NCI-H2227 treated with DMSO at 0.1 percent for 48 hours (cell line): ENCODE results near the gene DMD.

Experiments
- DNase-seq: peaks from one replicate; lab custom pipeline; 2025; lab: John Stamatoyannopoulos, UW

Gene DMD

DNA sequence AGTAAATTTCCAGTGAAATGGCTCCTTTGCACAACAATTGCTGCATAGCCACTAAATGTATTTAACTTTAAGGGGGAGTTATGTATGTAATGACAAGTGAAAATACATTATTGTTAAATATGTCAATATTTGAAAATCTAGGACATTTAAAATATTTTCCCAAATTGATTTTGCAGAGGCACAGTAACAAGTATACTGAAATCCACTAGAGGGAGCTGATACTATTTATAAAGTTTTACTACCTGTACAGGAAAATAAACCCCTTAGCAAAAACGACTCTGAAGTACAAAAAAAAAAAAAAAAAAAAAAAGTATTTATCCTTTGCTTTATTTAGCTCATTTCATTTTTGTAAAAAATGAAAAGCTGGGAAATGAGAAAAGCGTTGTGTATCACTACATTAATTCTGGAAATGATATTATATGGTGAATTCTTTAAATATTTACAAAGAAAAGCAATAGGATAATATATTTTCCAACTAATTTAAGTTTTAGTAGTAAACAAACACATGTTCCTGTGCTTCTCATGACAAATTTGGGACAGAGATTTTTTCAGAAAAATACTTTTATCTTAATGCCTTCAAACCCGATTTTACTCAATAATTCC is 727.7 kb downstream of the DMD start:
- no peak for DNase-seq

DNA sequence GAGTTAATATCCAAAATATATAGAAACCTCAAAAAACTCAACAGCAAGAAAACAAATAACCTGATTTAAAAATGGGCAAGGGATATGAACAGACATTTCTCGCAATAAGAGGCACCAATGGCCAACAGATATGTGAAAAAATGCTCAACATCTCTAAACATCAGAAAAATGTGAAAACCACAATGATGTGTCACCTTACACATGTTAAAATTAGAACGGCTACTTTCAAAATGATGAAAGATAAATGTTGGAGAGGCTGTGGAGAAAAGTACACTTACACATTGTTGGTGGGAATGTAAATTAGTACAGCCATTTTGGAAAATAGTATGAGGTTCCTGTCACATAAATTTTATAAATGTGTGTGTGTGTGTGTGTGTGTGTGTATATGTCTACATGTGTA is 731.3 kb downstream of the DMD start:
- no peak for DNase-seq

DNA sequence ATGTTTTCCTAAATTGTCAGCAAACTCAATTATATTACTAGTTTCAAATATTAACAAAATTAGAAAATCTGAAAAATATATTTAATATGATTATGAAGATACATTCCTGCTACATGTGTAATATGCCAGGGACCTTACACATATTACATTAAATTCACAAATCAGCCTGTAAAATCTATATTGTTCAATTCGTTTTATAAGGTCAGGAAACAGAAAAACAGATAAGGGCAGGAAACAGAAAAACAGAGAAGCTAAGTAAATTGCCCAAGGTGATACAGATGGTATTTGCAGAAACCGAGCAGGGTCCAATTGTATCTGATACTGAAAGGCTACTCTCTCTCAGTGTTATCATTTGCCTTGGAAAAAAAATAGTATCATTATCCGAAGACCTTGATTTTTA is 739.0 kb downstream of the DMD start:
- no peak for DNase-seq

DNA sequence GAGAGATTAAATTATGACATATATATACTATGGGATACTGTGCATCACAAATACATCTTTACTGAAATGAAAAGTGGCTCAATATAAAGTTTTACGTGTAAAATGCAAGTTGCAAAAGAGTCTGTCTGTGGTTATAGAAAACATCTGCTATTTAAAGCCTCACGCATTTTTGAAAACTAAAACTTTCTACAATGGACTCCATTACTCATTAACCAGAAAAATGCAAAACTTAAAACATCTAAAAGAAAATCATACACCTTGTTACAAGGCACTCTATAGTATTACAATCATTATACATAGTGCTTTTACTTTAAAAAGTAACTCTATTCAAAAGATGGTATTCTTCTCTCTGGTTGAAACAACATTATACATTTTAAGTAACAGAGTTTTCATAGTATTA is 755.6 kb downstream of the DMD start:
- DNase-seq: no peak

DNA sequence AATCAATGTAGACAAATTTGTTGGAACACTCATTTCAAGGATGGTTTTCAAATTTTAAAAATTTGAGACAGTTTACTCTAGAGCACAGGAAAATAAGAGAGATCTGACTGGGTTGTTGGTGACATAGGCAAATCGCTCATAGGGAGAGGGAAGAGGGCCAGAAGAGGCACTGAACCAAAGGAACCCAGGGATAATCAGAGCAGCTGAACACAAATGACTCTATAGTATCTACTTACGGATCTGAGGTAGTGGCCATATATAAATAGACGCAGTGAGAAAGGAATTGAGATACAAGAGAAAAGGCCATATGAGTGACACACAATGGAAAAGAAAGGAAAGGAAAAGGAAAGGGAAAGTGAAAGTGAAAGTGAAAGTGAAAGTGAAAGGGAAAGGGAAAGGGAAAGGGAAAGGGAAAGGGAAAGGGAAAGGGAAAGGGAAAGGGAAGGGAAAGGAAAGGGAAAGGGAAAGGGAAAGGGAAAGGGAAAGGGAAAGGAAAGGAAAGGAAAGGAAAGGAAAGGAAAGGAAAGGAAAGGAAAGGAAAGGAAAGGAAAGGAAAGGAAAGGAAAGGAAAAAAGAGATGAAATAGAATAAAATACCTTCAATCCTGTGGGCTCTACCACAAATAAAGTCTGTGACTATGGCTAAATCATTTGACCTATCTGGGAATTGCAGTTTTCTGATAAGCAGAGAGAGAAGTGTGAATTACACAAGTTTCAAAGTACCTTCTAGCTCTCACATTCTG is 759.2 kb downstream of the DMD start:
- no peak for DNase-seq

DNA sequence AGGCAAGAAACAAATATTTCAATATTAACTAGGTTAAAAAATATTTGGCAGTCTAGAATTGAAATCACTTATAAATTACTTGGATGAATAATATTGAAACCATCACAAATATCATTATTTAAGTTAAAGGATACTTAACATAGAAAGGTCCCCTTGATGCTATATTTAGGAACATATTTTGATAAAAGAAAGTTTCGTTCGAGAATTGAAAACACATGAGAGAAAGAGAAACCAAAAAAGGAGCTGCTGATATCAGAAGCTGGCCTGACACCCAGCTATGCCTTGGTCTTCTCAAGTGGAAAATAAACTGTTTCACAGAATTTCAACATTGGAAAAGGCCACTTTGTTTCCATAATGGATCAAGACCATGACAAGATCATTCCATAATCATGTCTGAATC is 762.4 kb downstream of the DMD start:
- no peak for DNase-seq

DNA sequence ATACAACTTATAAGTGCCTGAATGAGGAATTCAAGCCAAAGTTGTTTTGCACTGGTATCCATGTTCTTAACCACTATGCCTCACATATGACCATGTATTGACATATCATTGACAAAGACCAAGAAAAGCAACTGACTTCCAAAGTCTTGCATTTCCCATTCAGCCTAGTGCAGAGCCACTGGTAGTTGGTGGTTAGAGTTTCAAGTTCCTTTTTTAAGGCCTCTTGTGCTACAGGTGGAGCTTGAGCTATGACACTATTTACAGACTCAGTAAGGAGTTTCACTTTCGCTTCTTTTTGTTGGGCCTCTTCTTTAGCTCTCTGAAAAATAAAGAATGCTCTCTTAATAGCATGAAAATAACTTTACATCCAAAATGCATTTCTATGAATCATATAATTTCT is 763.0 kb downstream of the DMD start:
- DNase-seq: no peak

DNA sequence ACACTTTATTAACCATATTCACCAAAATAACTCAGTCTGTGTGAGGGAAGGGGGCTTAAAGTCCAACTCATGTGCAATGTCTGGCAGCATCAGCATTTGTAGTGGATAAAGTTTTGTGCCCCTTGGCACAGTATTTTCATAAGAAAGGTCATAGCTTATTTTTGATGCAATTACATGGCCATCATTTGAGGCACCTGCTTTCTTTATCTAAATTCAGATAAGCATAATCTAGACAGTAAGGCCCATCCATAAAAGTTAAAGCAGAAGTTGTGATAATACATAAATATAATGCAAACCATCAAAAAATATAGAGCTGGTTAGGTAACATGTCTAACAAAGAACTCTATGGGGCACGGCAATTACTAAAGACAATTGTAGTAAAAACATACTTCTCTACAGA is 763.7 kb downstream of the DMD start:
- DNase-seq: no peak

DNA sequence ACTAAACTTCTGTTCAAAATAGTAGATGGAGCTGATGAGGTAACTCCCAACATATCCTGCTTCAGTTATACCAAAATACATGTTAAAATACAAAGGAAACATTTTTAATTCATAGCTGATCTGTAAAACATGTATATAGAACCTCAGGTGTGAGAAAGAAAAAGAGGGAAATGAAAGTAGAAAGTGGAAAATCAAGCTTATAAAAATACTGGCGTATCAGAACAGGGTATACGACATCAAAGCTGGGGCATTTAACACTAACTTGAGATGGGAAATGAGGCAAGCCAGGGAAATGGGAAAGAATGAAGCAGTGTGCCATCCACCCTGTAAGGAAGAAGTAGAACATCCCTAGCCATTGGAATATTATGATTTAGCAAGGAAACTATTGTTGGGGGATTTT is 767.5 kb downstream of the DMD start:
- DNase-seq: no peak

DNA sequence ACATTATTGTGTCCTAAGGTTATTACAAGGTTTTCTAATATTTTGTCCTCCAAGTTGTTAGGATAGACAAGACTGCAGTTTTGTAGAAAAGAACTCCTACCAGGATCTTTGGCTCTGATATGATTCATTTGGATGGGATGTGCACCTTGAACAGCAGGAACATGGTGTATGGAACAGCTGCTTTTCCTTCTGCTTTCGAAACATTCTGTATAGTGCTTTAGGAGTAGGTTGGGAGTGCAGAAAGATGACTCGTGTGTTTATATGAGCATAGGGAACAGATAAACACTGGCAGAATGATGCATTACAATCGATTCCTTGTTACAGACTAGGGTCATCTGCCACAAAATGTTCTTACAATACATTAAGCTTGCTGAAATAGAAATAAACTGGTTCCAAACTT is 790.1 kb downstream of the DMD start:
- DNase-seq: no peak

DNA sequence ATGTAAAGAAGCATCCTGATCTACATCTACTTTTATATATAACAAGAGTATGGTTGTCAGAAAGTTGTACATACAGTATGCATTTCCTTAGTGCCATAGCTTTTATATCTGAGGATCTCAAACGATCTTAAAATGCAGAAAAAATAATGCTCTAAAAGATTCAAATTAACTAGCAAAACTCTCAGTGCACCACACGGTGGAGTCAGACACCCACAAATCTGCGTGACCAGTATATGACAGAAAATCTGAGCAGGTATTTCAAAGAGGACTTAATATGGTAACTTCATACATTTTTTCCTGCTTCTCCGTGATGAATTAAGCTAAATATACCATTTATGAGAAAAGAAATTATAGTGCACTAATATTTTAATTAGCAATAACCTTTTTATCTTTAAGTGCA is 803.0 kb downstream of the DMD start:
- DNase-seq: no peak

DNA sequence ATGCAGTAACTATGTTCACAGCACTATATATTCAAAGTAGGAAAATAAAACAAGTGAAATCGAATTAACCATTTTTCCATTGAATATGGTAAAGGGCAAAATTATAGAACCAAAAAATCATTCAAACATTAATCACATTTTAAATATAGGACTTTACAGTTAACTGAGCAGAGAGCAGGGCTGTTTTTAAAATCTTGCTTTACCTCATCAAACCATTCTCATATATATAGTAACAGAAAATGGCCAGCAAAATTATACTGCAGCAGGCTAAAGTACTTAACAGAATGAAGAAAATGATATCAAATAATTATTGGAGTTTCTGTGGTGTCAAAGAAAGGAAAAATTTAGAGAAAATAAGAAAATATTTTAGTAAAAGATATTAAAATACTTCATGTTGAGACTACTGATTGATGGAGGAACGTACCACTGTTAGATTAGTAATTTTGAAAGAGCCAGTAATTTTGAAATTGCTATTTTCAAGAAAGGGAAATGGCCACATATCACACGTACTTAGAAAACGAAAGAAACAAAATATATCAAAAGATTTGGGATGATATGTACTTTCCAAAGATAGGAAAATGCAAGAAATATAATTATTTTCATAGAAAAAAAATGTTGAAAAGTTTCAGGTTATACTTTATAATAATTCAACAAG is 813.7 kb downstream of the DMD start:
- DNase-seq: no peak

DNA sequence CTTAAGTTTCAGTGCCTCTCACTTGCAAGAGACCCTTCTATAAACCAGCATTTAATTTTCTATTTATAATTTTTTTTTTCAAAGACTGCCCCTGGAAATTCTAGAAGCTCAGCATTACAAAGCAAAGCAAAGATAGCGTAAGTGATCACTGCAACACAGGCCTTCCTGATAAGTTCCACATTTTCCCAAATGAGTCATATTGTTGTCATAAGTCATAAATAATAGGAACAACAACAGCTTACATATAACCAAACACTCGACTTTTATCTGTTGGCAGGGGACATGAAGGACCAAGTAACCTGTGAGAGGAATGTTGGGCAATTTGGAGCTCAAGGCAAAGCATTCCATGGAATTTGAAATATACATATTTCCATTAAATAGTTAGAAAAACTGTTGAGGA is 815.5 kb downstream of the DMD start:
- no peak for DNase-seq

DNA sequence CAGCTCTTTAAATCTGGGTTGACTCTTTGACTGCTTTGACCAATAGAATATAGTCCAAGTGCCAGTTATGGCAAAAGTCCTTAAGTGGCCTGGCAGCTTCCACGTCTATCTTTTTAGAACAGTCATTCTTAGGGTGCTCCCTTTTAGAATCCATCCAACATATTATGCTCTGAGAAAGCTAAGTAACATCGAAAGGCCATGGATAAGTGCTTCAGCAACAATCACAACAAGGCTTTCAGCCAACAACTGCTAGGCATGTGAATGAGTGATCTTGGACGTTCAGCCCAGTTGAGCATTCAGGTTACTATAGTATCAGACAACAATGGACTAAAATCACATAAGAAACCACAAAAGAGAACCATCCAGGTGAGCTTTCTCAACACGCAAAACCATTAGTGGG is 818.7 kb downstream of the DMD start:
- no peak for DNase-seq

DNA sequence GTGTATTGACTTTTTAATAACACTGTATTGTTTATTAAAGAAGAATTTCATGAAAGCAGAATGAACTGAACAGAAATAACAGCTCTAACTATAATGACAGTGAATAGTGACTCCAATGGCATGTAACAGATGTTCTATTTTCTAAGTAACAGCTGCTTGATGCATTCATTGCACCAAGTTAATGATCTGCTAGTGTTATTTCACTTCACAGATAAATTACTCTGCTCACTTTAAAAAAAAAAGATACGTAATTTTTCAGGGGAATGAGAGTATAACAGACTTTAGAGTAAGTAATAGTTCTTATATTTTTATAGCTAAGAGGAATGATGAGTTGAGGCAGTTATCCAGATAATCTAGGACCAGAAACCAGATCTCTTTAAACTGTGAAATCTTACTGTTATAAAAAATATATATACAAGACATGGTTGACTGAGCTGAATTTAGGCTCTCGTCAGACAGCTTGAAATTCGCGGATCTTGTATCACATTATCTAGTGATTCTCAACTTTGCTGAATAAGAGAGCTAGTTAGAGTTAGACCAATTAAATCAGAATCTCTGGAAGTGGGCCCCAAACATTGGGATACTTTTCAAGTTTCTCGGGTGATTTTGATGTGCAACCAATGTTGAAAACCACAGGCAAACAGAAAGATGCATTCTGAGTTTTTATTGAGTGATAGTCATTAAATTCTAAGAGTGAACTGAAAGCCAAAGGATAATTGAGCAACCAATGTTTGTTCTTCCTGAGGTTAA is 840.7 kb downstream of the DMD start:
- no peak for DNase-seq

DNA sequence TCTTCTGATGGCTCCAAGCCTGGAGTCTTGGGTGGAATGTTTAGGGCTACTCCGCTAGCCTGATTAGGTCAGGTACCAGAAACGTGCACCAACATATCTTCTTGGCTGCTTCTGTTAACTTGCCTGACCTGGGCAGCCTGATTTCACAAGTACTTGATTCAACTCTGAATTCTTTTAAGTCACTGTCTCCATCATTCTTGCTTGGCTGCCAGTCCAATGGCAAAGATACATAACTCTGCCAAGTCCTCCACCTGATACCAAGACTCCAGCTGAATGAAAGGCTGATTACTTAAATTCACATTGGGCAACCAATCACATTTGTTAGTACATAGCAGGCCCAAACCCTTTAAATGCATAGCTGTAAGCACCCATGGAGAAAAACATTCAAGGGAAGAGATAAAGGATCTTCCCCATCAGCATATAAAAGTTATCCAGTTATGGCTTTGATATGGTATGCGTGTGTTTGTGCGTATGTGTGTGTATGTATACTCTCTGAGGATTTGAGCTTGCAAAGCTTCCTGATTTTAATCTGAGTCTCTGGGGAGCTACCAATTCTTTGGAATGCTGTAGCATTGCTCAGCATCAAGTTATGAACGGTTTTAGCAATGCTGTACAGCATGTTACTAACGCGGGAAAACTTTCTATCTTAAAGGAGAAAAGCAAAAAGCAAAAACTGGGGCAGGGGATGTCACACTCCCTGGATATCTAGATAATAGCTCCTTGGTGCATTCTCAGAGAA is 917.2 kb downstream of the DMD start:
- DNase-seq: no peak

DNA sequence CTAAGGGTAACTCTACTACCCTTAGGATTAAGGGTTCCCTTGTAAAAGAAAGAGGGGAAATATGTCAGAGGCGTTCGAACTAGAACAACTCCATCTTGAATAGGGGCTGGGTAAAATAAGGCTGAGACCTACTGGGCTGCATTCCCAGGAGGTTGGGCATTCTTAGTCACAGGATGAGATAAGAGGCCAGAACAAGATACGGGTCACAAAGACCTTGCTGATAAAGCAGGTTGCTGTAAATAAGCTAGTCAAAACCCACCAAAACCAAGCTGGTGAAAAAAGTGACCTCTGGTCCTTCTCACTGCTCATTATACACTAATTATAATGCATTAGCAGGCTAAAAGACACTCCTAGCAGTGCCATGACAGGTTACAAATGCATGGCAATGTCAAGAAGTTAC is 922.0 kb downstream of the DMD start:
- DNase-seq: no peak

DNA sequence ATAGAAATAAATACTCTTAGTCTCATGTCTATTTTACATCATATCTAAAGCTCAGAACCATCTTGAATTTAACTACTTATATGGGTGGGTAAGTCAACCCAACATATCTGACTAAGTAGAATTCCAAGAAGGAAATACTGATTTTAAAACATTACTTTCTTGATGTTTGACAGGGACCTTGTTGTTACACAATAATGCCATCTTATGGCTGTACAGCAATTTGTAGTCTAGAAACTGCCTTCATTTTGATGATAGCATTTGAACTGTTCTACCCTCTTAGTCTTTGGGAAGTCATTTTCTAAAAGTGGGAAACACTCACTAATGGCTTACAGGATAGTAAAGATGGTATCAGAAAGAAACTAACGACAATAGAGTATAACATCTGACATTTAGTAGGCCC is 929.5 kb downstream of the DMD start:
- DNase-seq: no peak

DNA sequence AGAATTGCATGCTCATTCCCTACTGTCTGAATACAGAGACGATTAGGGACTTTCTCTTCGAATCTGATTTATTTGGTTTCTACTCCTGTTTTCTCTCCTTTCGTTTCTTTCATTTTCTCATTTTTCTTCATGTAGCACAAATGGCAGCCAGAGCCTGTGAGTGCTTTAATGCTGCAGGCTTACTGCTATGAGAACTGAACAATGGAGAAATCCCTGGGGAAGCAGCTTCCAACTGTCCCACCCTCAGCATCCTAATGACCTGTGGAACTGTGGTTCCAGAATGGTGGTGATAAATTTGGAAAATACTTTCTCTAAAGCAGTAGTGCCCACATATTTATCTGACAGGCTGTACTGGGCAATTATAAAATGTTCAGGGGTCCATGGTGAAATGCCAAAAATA is 930.4 kb downstream of the DMD start:
- no peak for DNase-seq

DNA sequence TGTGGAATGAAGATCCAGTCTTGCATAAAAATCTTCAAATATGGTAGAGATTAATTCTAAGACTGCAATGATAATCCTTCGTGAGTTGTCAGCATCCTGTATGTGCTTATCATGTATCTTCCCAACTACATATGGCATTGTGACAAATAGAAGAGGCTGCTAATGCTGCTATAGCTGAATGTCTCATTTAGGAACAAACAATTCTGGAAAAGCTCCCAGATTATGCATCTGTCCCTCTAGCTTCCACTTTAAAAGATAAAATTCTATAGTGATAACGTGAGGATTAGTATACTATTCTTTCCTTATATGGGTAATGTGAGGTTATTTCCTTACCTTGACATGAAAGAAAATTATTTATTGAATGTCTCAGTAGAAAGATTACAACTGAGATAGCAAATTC is 930.9 kb downstream of the DMD start:
- DNase-seq: no peak

DNA sequence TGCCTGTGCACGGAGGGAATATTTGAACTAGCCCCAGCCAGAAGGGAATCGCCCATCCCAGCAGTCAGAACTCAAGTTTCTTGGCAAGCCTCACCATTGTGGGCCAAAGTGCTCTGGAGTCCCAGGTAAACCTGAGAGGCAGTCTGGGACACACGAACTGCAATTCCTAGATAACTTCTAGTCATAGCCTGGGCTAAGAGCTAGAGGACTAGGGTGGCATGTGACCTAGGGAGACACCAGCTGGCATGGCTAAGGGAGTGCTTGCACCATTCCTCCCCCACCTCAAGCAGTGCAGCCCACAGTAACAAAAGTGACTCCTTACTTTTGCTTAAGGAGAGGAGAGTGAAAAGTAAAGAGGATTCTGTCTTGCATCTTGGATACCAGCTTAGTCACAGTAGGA is 935.2 kb downstream of the DMD start:
- no peak for DNase-seq

DNA sequence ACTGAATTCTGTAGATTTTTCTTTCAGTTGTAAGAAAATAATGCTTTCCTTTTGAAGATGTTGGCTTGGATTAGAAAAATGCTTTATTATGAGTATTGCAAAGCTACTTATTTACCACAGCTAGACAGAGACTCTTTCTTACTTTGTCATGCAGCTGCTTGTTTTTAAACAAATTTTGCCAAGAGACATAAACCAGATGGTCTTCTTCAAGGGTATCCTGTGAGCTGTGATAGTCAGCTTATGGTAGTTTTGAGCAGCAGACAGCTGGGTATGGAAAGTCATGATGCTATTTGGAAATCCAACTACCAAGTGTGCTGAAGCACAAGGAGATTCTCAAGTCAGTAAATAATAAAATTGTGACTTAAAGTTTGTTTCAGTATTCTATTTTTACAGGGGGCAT is 941.5 kb downstream of the DMD start:
- DNase-seq: no peak
